Ecto neural progenitor cell (in vitro differentiated cells): ENCODE results near the gene OR1K1.
"Not testable (repeated sequence)": the region's sequence is repeated elsewhere in the genome, so short reads cannot be mapped to it uniquely, and the experiment has no call there.

Experiments
- DNase-seq: peaks from one replicate; pipeline ENCODE4 v3.0.0-alpha.2; 2018; ENCODE audit warnings: low spot score

The OR1K1 gene

DNA sequence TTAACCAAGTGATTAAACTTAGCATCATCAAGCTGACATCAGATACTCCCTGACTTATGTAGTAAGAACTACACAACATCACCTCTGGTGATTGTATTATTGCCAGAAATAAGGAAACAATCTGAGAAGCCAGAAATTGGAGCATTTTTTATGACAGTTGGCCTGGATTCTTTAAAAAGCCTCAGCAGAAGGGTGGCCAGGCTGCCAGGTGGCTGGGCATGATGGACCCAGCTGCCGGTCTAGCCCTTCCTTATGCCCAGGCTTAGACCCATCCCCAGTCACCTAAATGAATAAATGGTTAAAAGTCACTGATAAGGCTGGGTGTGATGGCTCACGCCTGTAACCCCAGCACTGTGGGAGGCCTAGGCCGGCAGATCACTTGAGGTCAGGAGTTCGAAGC is 12.8 kb downstream of the OR1K1 start:
- no peak for DNase-seq

- DNase-seq, result no peak
Measured at GRCh38 chr9:122814545-122814944, 14.6 kb downstream of the OR1K1 start.

DNA sequence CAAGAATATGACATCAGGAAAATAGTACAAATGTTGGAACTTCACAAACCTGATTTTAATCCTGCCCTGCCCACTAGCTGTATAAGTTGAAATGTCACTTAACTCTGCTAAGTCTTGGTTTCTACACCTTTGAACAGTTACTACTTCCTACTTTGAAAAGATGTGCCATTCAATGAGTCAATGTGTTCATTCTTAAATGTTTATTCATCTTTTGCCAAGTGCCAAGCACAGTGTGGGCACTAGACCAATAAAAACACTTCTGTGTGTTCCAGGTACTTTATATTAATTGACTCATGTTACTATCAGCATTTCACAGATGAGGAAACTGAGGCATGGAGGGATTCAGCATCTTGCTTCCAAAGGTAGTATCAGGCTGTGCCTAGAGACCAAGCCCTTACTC is 15.6 kb downstream of the OR1K1 start:
- no peak for DNase-seq

GRCh38 chr9:122816163-122816867 is 16.4 kb downstream of the OR1K1 start:
- no peak for DNase-seq

GRCh38 chr9:122819326-122819725 is 19.4 kb downstream of the OR1K1 start:
- no peak for DNase-seq

GRCh38 chr9:122819791-122820489 is 20.0 kb downstream of the OR1K1 start:
- no peak for DNase-seq

DNA sequence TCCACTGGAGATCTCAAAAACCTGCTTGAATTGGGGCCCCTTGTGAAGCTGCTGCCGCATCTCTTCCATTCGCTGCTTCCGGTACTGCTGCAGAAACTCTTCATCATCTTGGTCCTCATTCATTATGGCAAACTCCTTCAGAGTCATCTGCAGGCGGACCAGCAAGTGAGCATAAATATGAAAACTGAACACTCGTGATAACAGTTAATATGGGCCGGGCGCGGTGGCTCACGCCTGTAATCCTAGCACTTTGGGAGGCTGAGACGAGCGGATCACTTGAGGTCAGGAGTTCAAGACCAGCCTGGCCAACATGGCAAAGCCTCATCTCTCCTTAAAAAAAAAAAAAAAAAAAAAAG is 20.5 kb downstream of the OR1K1 start:
- DNase-seq, result no peak

DNA sequence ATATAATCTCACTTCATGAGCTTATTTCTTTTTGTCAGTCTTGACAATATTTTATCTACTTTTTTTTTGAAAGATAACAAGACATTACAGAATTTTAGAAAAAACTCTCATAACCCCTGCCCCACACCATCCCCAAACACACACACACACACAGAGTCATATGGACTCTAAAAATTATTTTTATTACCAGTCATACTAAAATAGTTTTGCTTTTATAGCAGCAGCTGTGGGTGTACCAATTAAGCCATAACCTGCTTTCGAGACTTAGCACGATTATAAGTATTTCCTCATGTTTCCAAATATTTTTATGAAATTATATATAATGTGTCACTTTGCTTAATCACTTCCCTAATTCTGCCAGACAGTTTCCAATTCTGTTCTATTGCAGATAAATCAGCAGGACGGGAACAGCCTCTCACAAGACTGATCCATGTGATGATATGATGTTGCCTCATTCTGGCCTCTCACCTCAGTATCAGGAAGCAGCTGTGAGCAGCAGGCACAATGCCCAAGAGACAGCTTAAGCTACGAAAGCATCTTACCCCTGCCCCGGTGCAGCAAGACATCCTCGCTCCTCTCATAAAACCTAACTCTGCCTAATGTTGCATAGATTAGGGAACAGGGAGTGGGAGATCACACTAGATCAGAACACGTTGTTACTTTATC is 21.5 kb downstream of the OR1K1 start:
- no peak for DNase-seq

GRCh38 chr9:122822056-122822455 is 22.1 kb downstream of the OR1K1 start:
- DNase-seq, result no peak

DNA sequence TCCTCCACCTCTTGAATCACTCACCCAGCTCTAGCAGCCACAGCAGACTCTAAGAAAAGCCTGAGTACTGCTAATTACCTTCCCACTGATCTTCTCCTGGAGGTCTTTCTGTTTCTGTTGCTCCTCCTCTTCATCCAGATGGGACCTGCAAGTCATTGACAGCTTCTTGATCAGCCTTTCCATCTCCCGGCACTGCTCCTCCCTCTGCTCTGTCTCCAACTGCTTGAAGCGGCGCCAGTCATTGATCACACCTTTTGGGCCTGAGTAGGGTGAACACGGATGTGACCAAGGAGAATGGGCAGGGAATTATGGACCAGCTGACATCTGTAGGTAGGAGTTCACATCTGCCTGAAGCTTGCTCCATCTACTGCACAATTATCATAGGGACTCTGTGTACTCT is 23.0 kb downstream of the OR1K1 start:
- DNase-seq, result no peak

GRCh38 chr9:122827761-122828093 is 27.8 kb downstream of the OR1K1 start:
- DNase-seq, result no peak

- DNase-seq, result not testable (repeated sequence)
Measured at GRCh38 chr9:122828965-122829284, 29.0 kb downstream of the OR1K1 start.

GRCh38 chr9:122832194-122832593 is 32.3 kb downstream of the OR1K1 start:
- DNase-seq, result no peak

DNA sequence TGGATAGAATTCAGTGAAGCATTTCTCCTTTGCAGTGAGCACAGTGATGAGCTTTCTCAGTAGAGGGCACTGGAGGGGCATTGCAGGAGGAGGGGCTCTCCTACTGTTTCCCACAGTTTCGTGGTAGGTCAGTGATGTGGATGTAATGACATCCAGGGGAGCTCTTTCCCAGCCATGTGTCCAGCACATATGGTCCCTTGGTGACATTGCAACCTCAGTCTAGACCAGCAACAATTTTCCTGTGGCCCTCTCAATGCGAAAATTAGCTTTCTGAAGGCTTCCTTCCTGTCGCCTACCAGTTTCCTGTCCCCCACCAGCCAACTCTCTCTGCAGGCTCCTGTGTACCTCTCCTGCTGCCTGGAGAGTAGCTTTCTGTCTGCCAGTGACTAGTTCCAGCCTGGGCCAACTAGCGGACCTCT is 35.4 kb downstream of the OR1K1 start:
- no peak for DNase-seq

DNA sequence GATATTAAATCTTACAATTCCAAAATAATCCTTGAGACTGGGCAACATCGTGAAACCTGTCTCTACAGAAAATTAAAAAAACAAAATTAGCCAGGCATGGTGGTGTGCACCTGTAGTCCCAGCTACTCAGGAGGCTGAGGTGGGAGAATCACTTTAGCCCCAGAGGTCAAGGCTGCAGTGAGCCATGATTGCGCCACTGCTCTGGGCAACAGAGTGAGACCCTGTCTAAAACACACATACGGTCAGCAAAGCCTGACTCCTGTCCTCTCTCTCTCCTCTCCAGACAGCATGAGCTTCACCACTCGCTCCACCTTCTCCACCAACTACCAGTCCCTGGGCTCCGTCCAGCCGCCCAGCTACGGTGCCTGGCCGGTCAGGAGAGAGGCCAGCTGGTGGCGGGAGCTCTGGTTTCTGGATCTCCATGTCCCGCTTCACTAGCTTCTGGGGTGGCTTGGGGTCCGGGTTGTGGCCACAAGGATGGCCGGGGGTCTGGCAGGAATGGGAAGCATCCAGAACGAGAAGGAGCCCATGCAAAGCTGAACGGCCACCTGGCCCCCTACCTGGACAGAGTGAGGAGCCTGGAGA is 37.4 kb downstream of the OR1K1 start:
- DNase-seq, result no peak

DNA sequence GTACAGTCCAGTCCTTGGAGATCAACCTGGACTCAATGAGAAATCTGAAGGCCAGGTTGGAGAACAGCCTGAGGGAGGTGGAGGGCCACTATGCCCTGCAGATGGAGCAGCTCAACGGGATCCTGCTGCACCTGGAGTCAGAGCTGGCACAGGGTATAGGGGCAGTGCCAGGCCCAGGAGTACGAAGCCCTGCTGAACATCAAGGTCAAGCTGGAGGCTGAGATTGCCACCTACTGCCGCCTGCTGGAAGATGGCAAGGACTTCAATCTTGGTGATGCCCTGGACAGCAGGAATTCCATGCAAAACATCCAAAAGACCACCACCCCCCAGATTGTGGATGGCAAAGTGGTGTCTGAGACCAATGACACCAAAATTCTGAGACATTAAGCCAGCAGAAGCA is 38.5 kb downstream of the OR1K1 start:
- not testable (repeated sequence) for DNase-seq

DNA sequence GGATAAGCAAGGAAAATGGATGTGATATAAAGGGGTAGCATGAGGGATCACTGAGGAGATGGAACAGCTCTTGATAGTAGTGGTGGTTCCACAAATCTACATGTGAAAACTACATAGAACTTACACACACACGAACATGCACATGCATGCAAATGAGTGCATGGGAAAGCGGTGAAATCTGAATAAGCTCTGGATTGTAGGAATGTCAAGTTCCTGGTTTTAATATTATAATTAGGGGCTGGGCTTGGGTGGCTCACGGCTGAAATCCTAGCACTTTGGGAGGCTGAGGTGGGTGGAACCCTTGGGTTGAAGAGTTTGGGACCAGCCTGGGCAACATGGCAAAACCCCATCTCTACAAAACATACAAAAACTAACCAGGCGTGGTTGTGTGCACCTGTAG is 41.6 kb downstream of the OR1K1 start:
- DNase-seq, result no peak

- no peak for DNase-seq
Measured at GRCh38 chr9:122844137-122844536, 44.2 kb downstream of the OR1K1 start.

DNA sequence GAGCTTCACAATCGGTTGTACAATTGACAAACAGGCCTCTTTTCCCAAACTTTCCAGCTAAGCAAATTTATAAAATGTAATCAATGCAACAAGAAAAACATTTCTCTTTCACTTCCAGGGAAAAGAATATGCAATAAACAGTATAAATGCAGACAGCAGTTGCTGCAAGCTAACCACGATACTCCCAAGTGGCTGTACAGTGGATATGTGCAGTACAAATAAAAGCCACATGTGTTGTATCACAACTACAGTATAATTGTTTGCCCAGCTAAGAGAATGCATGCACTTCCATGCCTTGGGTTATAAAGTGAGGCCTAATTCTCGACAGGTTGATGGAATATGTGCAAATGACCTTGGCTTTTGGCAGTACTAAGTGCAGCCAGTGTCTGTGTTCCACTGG is 45.2 kb downstream of the OR1K1 start:
- no peak for DNase-seq

DNA sequence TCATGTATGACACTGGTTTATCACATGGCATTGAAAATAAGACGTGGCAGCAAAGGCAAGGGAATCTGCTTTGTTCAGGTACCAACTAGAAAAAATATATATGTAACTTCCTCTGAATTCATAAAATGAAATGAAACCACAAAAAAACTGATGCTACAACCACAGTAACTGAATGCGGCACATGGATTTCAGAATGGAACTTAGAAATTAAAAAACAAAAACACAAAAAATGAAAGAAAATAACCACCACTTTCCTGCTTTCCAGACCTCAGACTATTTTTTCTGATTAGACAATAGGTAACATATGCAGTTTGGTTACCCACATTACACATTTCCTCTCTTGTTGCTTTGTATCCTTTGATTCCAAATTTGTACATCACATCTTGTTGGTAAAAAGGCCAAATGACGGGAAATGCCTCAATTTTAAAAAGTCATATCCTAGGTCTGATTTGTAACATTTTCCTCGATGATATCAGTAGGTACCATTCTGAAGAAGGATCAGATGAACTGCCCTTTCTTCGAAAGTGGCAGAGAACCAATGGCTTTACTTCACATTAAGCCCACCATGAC is 46.5 kb downstream of the OR1K1 start:
- no peak for DNase-seq

GRCh38 chr9:122848256-122848943 is 48.5 kb downstream of the OR1K1 start:
- no peak for DNase-seq
